ENCODE results near the gene ADGRL3.

The ADGRL3 gene

DNA sequence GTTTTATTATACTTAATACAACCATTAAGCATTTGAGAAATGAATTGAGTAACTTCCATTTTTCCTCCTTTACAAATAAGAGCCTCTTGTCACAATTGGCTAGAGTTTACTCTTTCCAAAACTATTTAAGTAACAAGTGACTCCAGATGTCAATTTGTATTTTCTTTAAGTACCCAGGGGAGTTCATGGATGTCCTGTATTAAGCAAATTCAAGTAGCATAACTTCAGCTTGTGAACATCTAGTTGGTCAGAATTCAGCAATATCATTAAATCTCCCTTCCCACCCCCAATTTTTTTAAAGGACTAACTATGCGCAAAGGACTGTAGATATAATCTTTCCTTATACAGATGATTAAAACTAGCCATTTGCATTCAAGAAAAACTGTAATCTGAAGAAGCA lies 1.4 kb upstream of the ADGRL3 start:
- DNase-seq (ENCODE audit: extremely low read depth, low read depth): no peak
- no peak overlapping the region for H3K4me3 ChIP-seq (replicated peaks; ENCODE audit: low read depth, low read length)
- TF ChIP-seq, protein P1, sequence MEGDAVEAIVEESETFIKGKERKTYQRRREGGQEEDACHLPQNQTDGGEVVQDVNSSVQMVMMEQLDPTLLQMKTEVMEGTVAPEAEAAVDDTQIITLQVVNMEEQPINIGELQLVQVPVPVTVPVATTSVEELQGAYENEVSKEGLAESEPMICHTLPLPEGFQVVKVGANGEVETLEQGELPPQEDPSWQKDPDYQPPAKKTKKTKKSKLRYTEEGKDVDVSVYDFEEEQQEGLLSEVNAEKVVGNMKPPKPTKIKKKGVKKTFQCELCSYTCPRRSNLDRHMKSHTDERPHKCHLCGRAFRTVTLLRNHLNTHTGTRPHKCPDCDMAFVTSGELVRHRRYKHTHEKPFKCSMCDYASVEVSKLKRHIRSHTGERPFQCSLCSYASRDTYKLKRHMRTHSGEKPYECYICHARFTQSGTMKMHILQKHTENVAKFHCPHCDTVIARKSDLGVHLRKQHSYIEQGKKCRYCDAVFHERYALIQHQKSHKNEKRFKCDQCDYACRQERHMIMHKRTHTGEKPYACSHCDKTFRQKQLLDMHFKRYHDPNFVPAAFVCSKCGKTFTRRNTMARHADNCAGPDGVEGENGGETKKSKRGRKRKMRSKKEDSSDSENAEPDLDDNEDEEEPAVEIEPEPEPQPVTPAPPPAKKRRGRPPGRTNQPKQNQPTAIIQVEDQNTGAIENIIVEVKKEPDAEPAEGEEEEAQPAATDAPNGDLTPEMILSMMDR (IDR thresholded peaks at IDR 0.05; ENCODE audit: low read depth, low read length, missing control alignments): no peak

DNA sequence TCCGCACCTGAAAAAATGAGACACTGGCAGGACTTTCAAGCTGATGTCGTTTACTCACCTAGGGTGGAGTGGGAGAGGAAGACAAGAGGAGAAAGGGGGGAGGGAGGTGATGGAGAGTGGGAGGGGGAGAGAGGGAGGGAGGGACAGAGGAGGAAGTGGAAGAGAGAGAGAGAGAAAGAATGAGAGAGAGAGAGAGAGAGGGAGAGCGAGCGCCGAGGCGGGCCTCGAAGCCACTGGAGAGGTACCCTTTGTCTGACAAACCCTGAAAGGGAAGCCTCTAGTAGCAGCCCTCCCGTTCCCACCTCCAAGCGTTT lies 296 bp upstream of the ADGRL3 start:
- no peak for DNase-seq (ENCODE audit: extremely low read depth, low read depth)
- no peak overlapping the region for H3K4me3 ChIP-seq (replicated peaks; ENCODE audit: low read depth, low read length)
- TF ChIP-seq, protein P1 (IDR thresholded peaks at IDR 0.05; ENCODE audit: low read depth, low read length, missing control alignments): no peak

DNA sequence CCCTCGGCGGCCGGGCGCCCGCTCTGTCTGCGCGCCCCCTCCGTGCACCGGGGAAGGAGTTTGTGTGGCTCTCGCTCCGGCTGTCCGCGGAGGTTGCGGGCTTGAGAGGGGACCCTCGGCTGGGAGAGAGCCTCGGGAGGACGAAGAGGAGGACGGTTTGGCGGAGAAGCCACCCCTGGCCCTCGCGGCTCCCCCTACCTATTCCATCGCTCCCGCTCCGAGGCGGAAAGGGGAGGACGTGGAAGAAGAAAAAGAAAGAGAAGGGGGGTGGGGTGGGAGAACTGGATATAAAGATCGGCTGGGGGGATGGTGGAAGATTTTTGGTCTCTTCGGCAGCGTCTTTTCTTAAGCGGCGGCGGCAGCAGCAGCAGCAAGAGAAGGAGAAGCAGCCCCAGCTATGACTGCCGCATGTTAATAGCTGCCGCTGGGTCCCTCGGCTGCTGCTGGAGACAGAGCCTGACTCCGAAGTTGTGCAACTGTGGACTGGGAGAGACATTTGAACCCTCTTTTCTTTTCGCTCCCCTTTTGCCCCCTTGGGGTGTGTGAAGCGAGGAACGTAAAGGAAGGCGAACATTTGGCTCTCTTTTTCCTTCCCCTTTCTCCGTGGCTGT lies 895 bp downstream of the ADGRL3 start:
- no peak for DNase-seq (ENCODE audit: extremely low read depth, low read depth)
- TF ChIP-seq, protein P1 (IDR thresholded peaks at IDR 0.05; ENCODE audit: low read depth, low read length, missing control alignments): no peak
- H3K4me3 ChIP-seq (replicated peaks; ENCODE audit: low read depth, low read length): no peak overlapping the region

DNA sequence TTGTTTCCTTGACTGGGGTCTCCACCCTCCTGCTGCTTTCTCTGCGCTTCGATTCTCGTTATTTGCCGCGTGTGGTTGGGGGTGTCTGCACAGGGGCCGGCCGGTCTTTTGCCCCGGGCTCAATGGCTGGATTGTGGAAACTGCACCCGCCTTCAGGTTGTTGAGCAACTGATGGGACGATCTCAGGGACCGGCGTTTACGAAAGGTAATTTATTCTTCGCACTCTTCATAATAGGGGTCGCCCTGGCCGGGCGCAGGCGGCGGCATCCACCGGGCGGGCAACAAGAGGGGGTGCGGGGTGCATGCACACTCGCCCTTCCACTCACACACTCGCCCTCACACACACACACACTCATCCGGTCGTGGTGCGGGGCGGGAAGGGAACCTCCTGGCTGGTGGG lies 1.4 kb downstream of the ADGRL3 start:
- no peak for DNase-seq (ENCODE audit: extremely low read depth, low read depth)
- TF ChIP-seq, protein P1 (IDR thresholded peaks at IDR 0.05; ENCODE audit: low read depth, low read length, missing control alignments): no peak
- H3K4me3 ChIP-seq (replicated peaks; ENCODE audit: low read depth, low read length): no peak overlapping the region

DNA sequence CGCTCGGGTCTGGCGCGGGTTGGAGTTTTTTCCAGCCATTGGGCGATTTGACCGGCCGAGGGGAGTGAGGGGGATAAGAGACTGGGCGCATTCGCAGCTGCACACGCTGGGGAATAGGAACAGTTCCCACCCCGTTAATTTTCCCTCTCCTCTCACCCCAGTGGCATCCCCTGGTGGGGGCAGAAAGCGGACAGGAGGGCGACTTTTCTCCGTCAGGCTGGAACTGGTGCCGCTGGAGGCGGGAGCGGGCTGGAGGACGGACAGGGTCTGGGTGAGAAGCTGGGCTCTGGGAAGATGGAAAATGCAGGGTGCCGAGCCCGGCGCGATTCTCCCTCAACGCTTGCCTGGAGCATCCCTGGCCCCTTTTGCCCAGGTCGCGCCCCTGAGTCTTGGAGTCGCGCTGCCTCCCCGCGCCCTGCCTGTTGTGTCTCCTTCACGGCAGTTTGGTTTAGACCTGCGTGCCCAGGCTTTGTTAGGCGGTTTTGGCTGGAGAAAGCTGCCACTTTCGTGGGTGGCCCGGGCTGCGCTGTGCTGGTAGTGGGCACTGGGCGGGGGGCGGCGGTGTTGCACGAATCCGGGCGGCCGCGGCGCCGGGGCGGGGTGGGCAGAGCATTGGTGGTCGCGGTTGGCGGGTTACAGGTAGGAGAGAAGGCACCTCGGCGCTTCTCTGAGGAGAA lies 2.0 kb downstream of the ADGRL3 start:
- no peak for DNase-seq (ENCODE audit: extremely low read depth, low read depth)
- H3K4me3 ChIP-seq (replicated peaks; ENCODE audit: low read depth, low read length): no peak overlapping the region
- TF ChIP-seq, protein P1 (IDR thresholded peaks at IDR 0.05; ENCODE audit: low read depth, low read length, missing control alignments): no peak

DNA sequence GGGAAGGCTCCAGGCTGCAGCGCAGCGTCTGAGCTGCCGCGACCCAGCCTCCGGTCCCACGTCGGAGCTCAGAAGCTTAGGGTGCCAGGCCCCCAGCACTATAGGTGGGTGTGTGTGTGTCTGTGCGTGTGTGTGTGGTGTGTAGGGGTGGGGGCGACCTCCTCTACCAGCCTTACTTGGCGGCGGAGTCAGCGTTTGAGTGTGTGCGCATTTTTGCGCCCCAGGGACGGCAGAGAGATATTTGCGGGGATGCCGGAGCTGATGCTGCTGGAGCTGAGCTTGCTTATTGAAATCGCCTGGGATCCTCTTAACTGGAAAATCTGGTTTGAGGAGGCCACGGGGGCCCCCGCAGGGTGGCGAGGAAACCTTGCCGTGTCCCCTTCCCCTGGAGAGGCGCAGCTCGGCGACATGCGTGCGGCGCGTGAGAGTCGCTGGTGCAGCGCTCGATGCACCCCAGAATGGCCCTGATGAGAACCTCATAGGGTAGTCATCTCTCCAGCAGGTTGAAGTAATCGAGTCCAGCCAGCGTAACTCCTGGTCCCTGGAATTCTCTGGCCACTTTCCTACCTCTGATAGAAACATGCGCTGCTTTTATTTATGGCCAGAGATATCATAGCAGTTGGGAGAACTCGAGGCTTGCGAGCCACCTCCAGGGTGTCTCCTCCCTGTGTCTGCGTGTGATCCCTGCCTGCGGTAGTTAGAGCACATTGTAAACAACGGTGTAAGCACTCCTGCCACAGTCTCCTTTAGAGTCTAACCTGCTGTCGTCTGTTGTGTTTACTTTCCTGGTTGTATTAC lies 2.7 kb downstream of the ADGRL3 start:
- no peak overlapping the region for H3K4me3 ChIP-seq (replicated peaks; ENCODE audit: low read depth, low read length)
- DNase-seq (ENCODE audit: extremely low read depth, low read depth): no peak
- TF ChIP-seq, protein P1 (IDR thresholded peaks at IDR 0.05; ENCODE audit: low read depth, low read length, missing control alignments): no peak
